Fibroblast of lung (primary cell): Measurements from ENCODE around the gene PDZK1.

ENCODE experiments used
- EZH2 ChIP-seq: IDR thresholded peaks from 2 replicates; pipeline ENCODE4 v1.5.1; 2012; ENCODE audit warnings: low read length, control low read depth, mild to moderate bottlenecking; ENCODE audit errors: missing control alignments
- TF ChIP-seq, protein P1 (sequence below), 2 donors: IDR thresholded peaks in 1 of 2; conservative IDR thresholded peaks in 1 of 2; 1 replicate in 1 of 2; 2 replicates in 1 of 2; pipeline ENCODE4 v1.5.1; 2011 to 2012; ENCODE audit warnings: low read length in 2 of 2, control low read depth in 1 of 2, inconsistent platforms in 1 of 2, low read depth in 1 of 2, mild to moderate bottlenecking in 1 of 2

DNA sequence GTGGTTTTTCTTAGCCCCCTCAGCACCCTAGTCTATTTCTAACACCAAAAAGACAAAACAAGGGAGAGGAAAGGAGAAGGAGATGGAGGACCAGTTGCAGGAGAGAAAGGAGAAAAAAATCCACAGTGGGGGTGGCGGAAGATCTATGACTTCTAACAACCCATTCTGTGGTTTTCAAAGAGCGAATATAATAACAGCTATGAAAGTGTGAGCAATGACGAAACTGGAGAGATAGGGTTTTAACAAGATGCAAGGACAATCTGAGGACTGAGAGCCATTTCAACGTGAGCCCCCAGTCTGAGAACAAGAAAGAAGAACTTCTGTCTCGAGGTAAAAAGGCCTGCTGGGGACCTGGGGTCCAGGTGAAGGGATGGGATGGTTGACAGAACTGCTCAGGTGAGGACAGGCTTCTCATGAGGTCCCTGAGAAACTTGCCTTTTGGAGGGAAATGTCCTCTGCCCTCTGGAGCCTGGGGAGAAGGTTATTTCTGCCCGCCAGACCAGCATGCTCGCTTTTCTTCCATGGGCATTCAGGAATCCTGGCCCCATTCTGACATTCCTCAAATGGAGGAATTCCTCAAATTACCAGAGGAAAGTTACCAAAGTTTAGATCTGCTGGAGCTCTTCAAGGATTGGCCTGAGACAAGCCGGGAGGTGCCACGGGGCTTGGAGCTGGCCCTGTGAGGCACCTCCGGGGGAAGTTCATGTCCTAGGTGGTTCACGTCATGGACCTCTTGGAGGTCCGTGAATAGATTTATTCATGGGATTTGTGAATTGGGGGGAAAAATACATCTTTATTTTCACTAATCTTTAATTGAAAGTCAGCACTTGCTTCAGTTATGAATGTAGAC is 12.3 kb upstream of the PDZK1 start, which contains the start of gene CD160:
- TF ChIP-seq, protein P1, sequence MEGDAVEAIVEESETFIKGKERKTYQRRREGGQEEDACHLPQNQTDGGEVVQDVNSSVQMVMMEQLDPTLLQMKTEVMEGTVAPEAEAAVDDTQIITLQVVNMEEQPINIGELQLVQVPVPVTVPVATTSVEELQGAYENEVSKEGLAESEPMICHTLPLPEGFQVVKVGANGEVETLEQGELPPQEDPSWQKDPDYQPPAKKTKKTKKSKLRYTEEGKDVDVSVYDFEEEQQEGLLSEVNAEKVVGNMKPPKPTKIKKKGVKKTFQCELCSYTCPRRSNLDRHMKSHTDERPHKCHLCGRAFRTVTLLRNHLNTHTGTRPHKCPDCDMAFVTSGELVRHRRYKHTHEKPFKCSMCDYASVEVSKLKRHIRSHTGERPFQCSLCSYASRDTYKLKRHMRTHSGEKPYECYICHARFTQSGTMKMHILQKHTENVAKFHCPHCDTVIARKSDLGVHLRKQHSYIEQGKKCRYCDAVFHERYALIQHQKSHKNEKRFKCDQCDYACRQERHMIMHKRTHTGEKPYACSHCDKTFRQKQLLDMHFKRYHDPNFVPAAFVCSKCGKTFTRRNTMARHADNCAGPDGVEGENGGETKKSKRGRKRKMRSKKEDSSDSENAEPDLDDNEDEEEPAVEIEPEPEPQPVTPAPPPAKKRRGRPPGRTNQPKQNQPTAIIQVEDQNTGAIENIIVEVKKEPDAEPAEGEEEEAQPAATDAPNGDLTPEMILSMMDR (conservative IDR thresholded peaks at IDR 0.05 in 1 of 2, IDR thresholded peaks at IDR 0.05 in 1 of 2; ENCODE audit: low read depth in 1 of 2, low read length in 2 of 2): no peak
- TF ChIP-seq EZH2: no peak
